Activated CD8-positive, alpha-beta T cell treated with anti-CD3 and anti-CD28 coated beads for 36 hours (primary cell): ENCODE data around the gene UBAC2. TPM values are rescaled to one million over a fixed set of nuclear protein-coding genes. Genes with fewer than 3 reads are reported as not detected.

Source experiments
- ATAC-seq: fragments of 200-7000 bp; cut with Tn5 transposase; one replicate; pipeline ENCODE4 v1.10.0; 2021; ENCODE audit warnings: mild to moderate bottlenecking, moderate library complexity
- CTCF ChIA-PET: fragments of 350-600 bp; sonication (Branson Sonifier 250); formaldehyde crosslinking; loops from one replicate; lab custom pipeline; 2021; ENCODE audit warnings: antibody characterized with exemption; lab: Charles Lee
- POLR2A ChIA-PET: fragments of 350-600 bp; sonication (Branson Sonifier 250); formaldehyde crosslinking; loops from one replicate; lab custom pipeline; 2021; ENCODE audit warnings: antibody characterized with exemption; lab: Charles Lee
- DNase-seq: peaks from one replicate; pipeline ENCODE4 v3.0.0-alpha.2; 2020
- H3K27ac Mint-ChIP-seq: one replicate; pipeline ENCODE4 v1.8.0; 2021; ENCODE audit warnings: mild to moderate bottlenecking, mixed read lengths
- H3K27me3 Mint-ChIP-seq: one replicate; pipeline ENCODE4 v1.8.0; 2021; ENCODE audit warnings: mixed read lengths
- H3K36me3 Mint-ChIP-seq: one replicate; pipeline ENCODE4 v1.8.0; 2021; ENCODE audit warnings: low read depth, mixed read lengths
- H3K4me1 Mint-ChIP-seq: one replicate; pipeline ENCODE4 v1.8.0; 2021; ENCODE audit warnings: low read depth, mixed read lengths
- H3K4me3 Mint-ChIP-seq: one replicate; pipeline ENCODE4 v1.8.0; 2021; ENCODE audit warnings: mild to moderate bottlenecking, moderate library complexity, mixed read lengths
- H3K9me3 Mint-ChIP-seq: one replicate; pipeline ENCODE4 v1.8.0; 2021; ENCODE audit warnings: mixed read lengths
- intact Hi-C: fragments of 100-400 bp; cut with micrococcal nuclease; formaldehyde crosslinking; loops from one replicate; pipeline ENCODE4 v1.10.0; 2022
- total RNA-seq, 2 experiments: library from RNA; stranded (reverse); gene quantifications; one replicate each; pipeline ENCODE4 v1.2.3, GENCODE V29; 2021
- TF ChIP-seq, protein P1 (sequence below): fragments of 200-600 bp; IDR thresholded peaks from one replicate; pipeline ENCODE4 v1.8.0; 2022; ENCODE audit warnings: antibody characterized with exemption, mild to moderate bottlenecking

UBAC2 gene
- total RNA-seq, 2 experiments from 2014 or later: 63.7 to 68.4 TPM

GRCh38 chr13:99332456-99332855 lies 131.8 kb downstream of the UBAC2 start:
- peaks cover 7% of the 10 kb centered on the region for H3K9me3 Mint-ChIP-seq
- H3K27me3 Mint-ChIP-seq: no peaks in the 10 kb centered on the region
- no peak for DNase-seq
- H3K4me1 Mint-ChIP-seq: peaks cover 65% of the 10 kb centered on the region
- peak overlapping the region; percentile 60 for H3K27ac Mint-ChIP-seq
- H3K4me3 Mint-ChIP-seq: no peak overlapping the region
- ATAC-seq: no peak
- peaks cover 50% of the 10 kb centered on the region for H3K36me3 Mint-ChIP-seq
- intact Hi-C loops: no loop called here
- TF ChIP-seq, protein P1, sequence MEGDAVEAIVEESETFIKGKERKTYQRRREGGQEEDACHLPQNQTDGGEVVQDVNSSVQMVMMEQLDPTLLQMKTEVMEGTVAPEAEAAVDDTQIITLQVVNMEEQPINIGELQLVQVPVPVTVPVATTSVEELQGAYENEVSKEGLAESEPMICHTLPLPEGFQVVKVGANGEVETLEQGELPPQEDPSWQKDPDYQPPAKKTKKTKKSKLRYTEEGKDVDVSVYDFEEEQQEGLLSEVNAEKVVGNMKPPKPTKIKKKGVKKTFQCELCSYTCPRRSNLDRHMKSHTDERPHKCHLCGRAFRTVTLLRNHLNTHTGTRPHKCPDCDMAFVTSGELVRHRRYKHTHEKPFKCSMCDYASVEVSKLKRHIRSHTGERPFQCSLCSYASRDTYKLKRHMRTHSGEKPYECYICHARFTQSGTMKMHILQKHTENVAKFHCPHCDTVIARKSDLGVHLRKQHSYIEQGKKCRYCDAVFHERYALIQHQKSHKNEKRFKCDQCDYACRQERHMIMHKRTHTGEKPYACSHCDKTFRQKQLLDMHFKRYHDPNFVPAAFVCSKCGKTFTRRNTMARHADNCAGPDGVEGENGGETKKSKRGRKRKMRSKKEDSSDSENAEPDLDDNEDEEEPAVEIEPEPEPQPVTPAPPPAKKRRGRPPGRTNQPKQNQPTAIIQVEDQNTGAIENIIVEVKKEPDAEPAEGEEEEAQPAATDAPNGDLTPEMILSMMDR: no peak
- CTCF ChIA-PET: interaction anchor here (1.1 to 4.0 kb wide), 3 partner anchors 57 to 156 kb away, joined by 3 to 20 read pairs (median 5); no protein-coding TSS in a partner anchor
- POLR2A ChIA-PET: interaction anchor here (1.4 to 2.1 kb wide), 2 partner anchors 21 to 26 kb away, joined by 3 to 5 read pairs; no protein-coding TSS in a partner anchor

DNA sequence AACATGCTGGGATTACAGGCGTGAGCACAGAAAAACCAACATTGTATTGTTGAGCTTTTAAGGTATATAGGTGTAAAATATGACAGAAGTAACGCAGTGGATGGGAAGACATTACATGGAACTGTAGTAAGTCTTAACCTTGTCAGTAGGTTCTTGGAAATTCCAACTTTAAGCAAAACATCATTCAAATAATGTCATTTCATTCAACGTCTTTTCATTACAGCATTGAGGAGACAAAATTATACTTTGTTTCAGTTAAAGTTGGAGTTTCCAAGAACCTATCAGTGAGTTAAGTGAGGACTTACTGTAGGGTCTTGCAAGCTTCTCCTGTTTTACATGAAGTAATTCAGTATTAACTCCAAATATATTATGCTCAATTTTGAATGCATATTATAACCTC lies 133.6 kb downstream of the UBAC2 start:
- Mint-ChIP-seq H3K27me3 (no peaks in the 10 kb centered on the region), H3K36me3 (peaks cover 55% of the 10 kb centered on the region), H3K4me1 (peaks cover 74% of the 10 kb centered on the region)

DNA sequence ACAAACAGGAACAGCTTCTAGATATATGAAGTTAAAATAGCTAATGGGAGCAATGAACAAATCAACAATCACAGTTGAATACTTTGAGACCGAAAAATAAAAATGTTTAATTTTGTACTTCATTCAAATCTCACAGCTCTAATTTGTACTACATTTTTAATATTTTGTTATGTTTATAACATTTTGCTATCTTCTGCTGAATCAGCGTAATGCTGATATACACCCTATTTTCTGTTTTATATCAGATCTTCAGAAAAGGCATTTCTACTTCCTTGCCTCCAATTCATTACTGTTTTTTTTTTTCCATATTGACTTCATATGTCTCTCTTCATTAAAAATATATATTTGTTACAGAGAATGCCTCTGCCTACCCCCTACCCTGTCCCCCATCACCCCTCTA lies 134.4 kb downstream of the UBAC2 start:
- H3K27me3 Mint-ChIP-seq: no peaks in the 10 kb centered on the region
- ChIA-PET CTCF (interaction anchor here (0.6 to 3.0 kb wide), 9 partner anchors 9 to 69 kb away, joined by 3 to 16 read pairs (median 4); no protein-coding TSS in a partner anchor), POLR2A (interaction anchor here (0.7 to 1.8 kb wide), 3 partner anchors 11 to 37 kb away, joined by 4 to 7 read pairs (median 5); no protein-coding TSS in a partner anchor)
- TF ChIP-seq, protein P1: no peak
- H3K4me3 Mint-ChIP-seq: no peak overlapping the region
- peaks cover 48% of the 10 kb centered on the region for H3K36me3 Mint-ChIP-seq
- no peaks in the 10 kb centered on the region for H3K9me3 Mint-ChIP-seq
- peaks cover 74% of the 10 kb centered on the region for H3K4me1 Mint-ChIP-seq
- intact Hi-C loops: no loop called here
- ATAC-seq (no peak), DNase-seq (no peak)
- no peak overlapping the region for H3K27ac Mint-ChIP-seq

More for the DNA sequence above, 133.6 kb downstream of the UBAC2 start:
- ATAC-seq (no peak), DNase-seq (no peak)
- intact Hi-C loops: no loop called here
- Mint-ChIP-seq H3K27ac (peak overlapping the region; percentile 61), H3K9me3 (peaks cover 4% of the 10 kb centered on the region), H3K4me3 (no peak overlapping the region)
- CTCF ChIA-PET: interaction anchor here (1.0 to 3.0 kb wide), 4 partner anchors 10 to 68 kb away, joined by 3 to 16 read pairs (median 7); no protein-coding TSS in a partner anchor
- POLR2A ChIA-PET: interaction anchor here (0.7 to 1.8 kb wide), 4 partner anchors 9 to 49 kb away, joined by 3 to 7 read pairs (median 4); no protein-coding TSS in a partner anchor
- TF ChIP-seq, protein P1: no peak

- no peaks in the 10 kb centered on the region for H3K27me3 Mint-ChIP-seq
- DNase-seq (no peak), ATAC-seq (no peak)
- H3K4me3 Mint-ChIP-seq: no peak overlapping the region
- ChIA-PET POLR2A (interaction anchor here (1.5 to 1.8 kb wide), 2 partner anchors 10 to 16 kb away, joined by 4 to 7 read pairs; no protein-coding TSS in a partner anchor), CTCF (interaction anchor here (0.6 to 3.0 kb wide), 6 partner anchors 8 to 70 kb away, joined by 3 to 16 read pairs (median 4); no protein-coding TSS in a partner anchor)
- peaks cover 50% of the 10 kb centered on the region for H3K36me3 Mint-ChIP-seq
- peaks cover 79% of the 10 kb centered on the region for H3K4me1 Mint-ChIP-seq
- TF ChIP-seq, protein P1: no peak
- H3K9me3 Mint-ChIP-seq: no peaks in the 10 kb centered on the region
- intact Hi-C loops: no loop called here
- H3K27ac Mint-ChIP-seq: no peak overlapping the region
These were observed 134.9 kb downstream of the UBAC2 start for GRCh38 chr13:99335603-99336002.

DNA sequence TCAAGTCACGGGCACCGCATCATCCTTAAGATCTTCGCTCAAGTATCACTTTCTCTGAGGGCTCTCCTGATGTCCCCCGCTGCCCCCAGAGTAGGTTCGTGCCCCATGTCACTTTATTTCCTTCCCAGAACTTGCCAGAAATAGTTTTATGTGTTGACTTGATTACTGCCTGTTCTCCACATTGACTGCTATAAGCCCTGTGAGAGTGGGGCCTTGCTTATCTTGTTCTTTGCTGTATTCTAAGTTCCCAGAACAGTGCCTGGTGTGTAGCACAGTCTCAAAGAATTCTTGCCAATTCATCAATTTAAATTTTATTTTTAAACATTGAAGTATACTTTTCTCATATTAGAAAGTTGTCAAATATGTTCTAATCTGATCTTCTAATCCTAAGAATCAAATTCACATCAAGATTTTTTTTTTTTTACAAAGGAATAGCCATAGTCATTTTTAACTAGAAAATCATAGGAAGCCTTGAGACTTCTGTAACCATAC lies 138.6 kb downstream of the UBAC2 start:
- ChIA-PET CTCF (interaction anchor here (0.7 to 1.3 kb wide), 2 partner anchors 70 to 77 kb away, joined by 3 read pairs; no protein-coding TSS in a partner anchor), POLR2A (no interaction called here)
- intact Hi-C loops: no loop called here
- no peaks in the 10 kb centered on the region for H3K27me3 Mint-ChIP-seq
- H3K27ac Mint-ChIP-seq: peak overlapping the region; percentile 35
- ATAC-seq (no peak), DNase-seq (no peak)
- no peaks in the 10 kb centered on the region for H3K9me3 Mint-ChIP-seq
- H3K36me3 Mint-ChIP-seq: peaks cover 57% of the 10 kb centered on the region
- TF ChIP-seq, protein P1: no peak
- H3K4me1 Mint-ChIP-seq: peaks cover 65% of the 10 kb centered on the region
- H3K4me3 Mint-ChIP-seq: no peak overlapping the region
